Stimulated activated memory B cell treated with anti-CD40 and anti-IgM and Interleukin-4, amounts not matched to agents 10 μg/mL and 1 μg/mL and 100 μg/mL, for 72 hours (primary cell): ENCODE data around the gene RAB9A.
"Not testable (repeated sequence)": the region's sequence is repeated elsewhere in the genome, so short reads cannot be mapped to it uniquely, and the experiment has no call there.

Experiments used
- ATAC-seq: fragments of 150-1000 bp; cut with Tn5 transposase; 2 replicates; pipeline ENCODE4 v1.10.0; 2021
- H3K27ac Mint-ChIP-seq: one replicate; pipeline ENCODE4 v1.8.0; 2022; ENCODE audit warnings: mild to moderate bottlenecking, mixed read lengths
- H3K27me3 Mint-ChIP-seq: one replicate; pipeline ENCODE4 v1.8.0; 2022; ENCODE audit warnings: mixed read lengths
- H3K36me3 Mint-ChIP-seq: one replicate; pipeline ENCODE4 v1.8.0; 2022; ENCODE audit warnings: mixed read lengths
- H3K4me1 Mint-ChIP-seq: one replicate; pipeline ENCODE4 v1.8.0; 2022; ENCODE audit warnings: mixed read lengths
- H3K4me3 Mint-ChIP-seq: one replicate; pipeline ENCODE4 v1.8.0; 2022; ENCODE audit warnings: mild to moderate bottlenecking, moderate library complexity, mixed read lengths
- H3K9me3 Mint-ChIP-seq: one replicate; pipeline ENCODE4 v1.8.0; 2022; ENCODE audit warnings: mixed read lengths

RAB9A gene

GRCh38 chrX:13703589-13703988, 14.7 kb downstream of the RAB9A start:
- no peak for ATAC-seq
- Mint-ChIP-seq H3K4me1 (peaks cover 36% of the 10 kb centered on the region), H3K27me3 (no peaks in the 10 kb centered on the region), H3K9me3 (no peaks in the 10 kb centered on the region), H3K27ac (no peak overlapping the region), H3K36me3 (peaks cover 17% of the 10 kb centered on the region), H3K4me3 (no peak overlapping the region)

- no peak overlapping the region for H3K4me3 Mint-ChIP-seq
- ATAC-seq, result no peak
- no peaks in the 10 kb centered on the region for H3K27me3 Mint-ChIP-seq
- H3K36me3 Mint-ChIP-seq, result peaks cover 19% of the 10 kb centered on the region
- H3K9me3 Mint-ChIP-seq, result no peaks in the 10 kb centered on the region
- H3K27ac Mint-ChIP-seq, result no peak overlapping the region
- H3K4me1 Mint-ChIP-seq, result peaks cover 14% of the 10 kb centered on the region
Observed at GRCh38 chrX:13711141-13711540, 22.2 kb downstream of the RAB9A start.

- Mint-ChIP-seq H3K27ac (no peak overlapping the region), H3K4me1 (peaks cover 7% of the 10 kb centered on the region), H3K9me3 (no peaks in the 10 kb centered on the region), H3K36me3 (peaks cover 14% of the 10 kb centered on the region), H3K4me3 (no peak overlapping the region), H3K27me3 (no peaks in the 10 kb centered on the region)
- no peak for ATAC-seq
Observed at GRCh38 chrX:13716455-13716854, 27.5 kb downstream of the RAB9A start.

- no peak for ATAC-seq
- Mint-ChIP-seq H3K27ac (no peak overlapping the region), H3K27me3 (no peaks in the 10 kb centered on the region), H3K9me3 (no peaks in the 10 kb centered on the region), H3K4me1 (peaks cover 4% of the 10 kb centered on the region), H3K36me3 (peaks cover 10% of the 10 kb centered on the region), H3K4me3 (no peak overlapping the region)
Observed at GRCh38 chrX:13716905-13717304, 28.0 kb downstream of the RAB9A start.

GRCh38 chrX:13717700-13718472, 29.0 kb downstream of the RAB9A start:
- no peak for ATAC-seq
- H3K9me3 Mint-ChIP-seq, result no peaks in the 10 kb centered on the region
- H3K36me3 Mint-ChIP-seq, result peaks cover 15% of the 10 kb centered on the region
- no peaks in the 10 kb centered on the region for H3K27me3 Mint-ChIP-seq
- no peak overlapping the region for H3K4me3 Mint-ChIP-seq
- H3K4me1 Mint-ChIP-seq, result peaks cover 9% of the 10 kb centered on the region
- no peak overlapping the region for H3K27ac Mint-ChIP-seq

GRCh38 chrX:13719192-13719856, 30.4 kb downstream of the RAB9A start:
- Mint-ChIP-seq H3K9me3 (no peaks in the 10 kb centered on the region), H3K4me3 (no peak overlapping the region), H3K27me3 (no peaks in the 10 kb centered on the region), H3K27ac (no peak overlapping the region), H3K4me1 (peaks cover 17% of the 10 kb centered on the region), H3K36me3 (peaks cover 26% of the 10 kb centered on the region)
- no peak for ATAC-seq

GRCh38 chrX:13721371-13721770, 32.4 kb downstream of the RAB9A start:
- Mint-ChIP-seq H3K4me3 (no peak overlapping the region), H3K27me3 (no peaks in the 10 kb centered on the region), H3K9me3 (no peaks in the 10 kb centered on the region), H3K27ac (no peak overlapping the region), H3K36me3 (peaks cover 32% of the 10 kb centered on the region), H3K4me1 (peaks cover 29% of the 10 kb centered on the region)
- no peak for ATAC-seq

- no peaks in the 10 kb centered on the region for H3K27me3 Mint-ChIP-seq
- peaks cover 35% of the 10 kb centered on the region for H3K4me1 Mint-ChIP-seq
- H3K36me3 Mint-ChIP-seq, result peaks cover 38% of the 10 kb centered on the region
- no peak overlapping the region for H3K27ac Mint-ChIP-seq
- no peak overlapping the region for H3K4me3 Mint-ChIP-seq
- ATAC-seq, result no peak
- no peaks in the 10 kb centered on the region for H3K9me3 Mint-ChIP-seq
Observed at GRCh38 chrX:13721819-13722519, 33.0 kb downstream of the RAB9A start.

- Mint-ChIP-seq H3K36me3 (peaks cover 49% of the 10 kb centered on the region), H3K4me1 (peaks cover 54% of the 10 kb centered on the region)
- not testable (repeated sequence) for H3K9me3 Mint-ChIP-seq, H3K27me3 Mint-ChIP-seq, ATAC-seq, H3K27ac Mint-ChIP-seq, H3K4me3 Mint-ChIP-seq
Observed at GRCh38 chrX:13724878-13725277, 36.0 kb downstream of the RAB9A start.

GRCh38 chrX:13726583-13726982, 37.7 kb downstream of the RAB9A start:
- not testable (repeated sequence) for H3K27me3 Mint-ChIP-seq, H3K9me3 Mint-ChIP-seq, H3K4me3 Mint-ChIP-seq, ATAC-seq, H3K27ac Mint-ChIP-seq
- Mint-ChIP-seq H3K36me3 (peaks cover 53% of the 10 kb centered on the region), H3K4me1 (peaks cover 61% of the 10 kb centered on the region)

GRCh38 chrX:13730523-13730922, 41.6 kb downstream of the RAB9A start:
- not testable (repeated sequence) for H3K27me3 Mint-ChIP-seq, H3K4me3 Mint-ChIP-seq, H3K9me3 Mint-ChIP-seq, ATAC-seq, H3K27ac Mint-ChIP-seq
- Mint-ChIP-seq H3K36me3 (peaks cover 35% of the 10 kb centered on the region), H3K4me1 (peaks cover 59% of the 10 kb centered on the region)

- Mint-ChIP-seq H3K36me3 (peaks cover 19% of the 10 kb centered on the region), H3K27me3 (no peaks in the 10 kb centered on the region), H3K9me3 (no peaks in the 10 kb centered on the region), H3K4me1 (peaks cover 48% of the 10 kb centered on the region), H3K27ac (peak overlapping the region; percentile 61), H3K4me3 (peak overlapping the region; percentile 6)
- ATAC-seq, result no peak
Observed at GRCh38 chrX:13732246-13733067, 43.5 kb downstream of the RAB9A start.

GRCh38 chrX:13733506-13733905, 44.6 kb downstream of the RAB9A start:
- Mint-ChIP-seq H3K9me3 (no peaks in the 10 kb centered on the region), H3K27ac (peak overlapping the region; percentile 98), H3K27me3 (no peaks in the 10 kb centered on the region), H3K36me3 (peaks cover 13% of the 10 kb centered on the region), H3K4me3 (peak overlapping the region; percentile 95), H3K4me1 (peaks cover 39% of the 10 kb centered on the region)
- ATAC-seq, result no peak

- Mint-ChIP-seq H3K4me3 (peak within 1 kb of the TSS; percentile 95), H3K27ac (peak within 1 kb of the TSS; percentile 98), H3K4me1 (peaks cover 34% of the 10 kb centered on the region), H3K9me3 (no peaks in the 10 kb centered on the region), H3K27me3 (no peaks in the 10 kb centered on the region), H3K36me3 (peaks cover 8% of the 10 kb centered on the region)
- ATAC-seq, result peak; percentile 97
Observed at GRCh38 chrX:13734278-13735172, 45.6 kb downstream of the RAB9A start, which contains the start of the genes OFD1 and TRAPPC2. OFD1 (plus strand) TSS chrX:13734748; CDS start chrX:13735072, 324 bp downstream. TRAPPC2 (minus strand) TSS chrX:13734620; CDS start chrX:13719963, 14,657 bp downstream.
